HEK293T (cell line): ENCODE measurements around the gene HIRIP3.

Experiments used
- FOXM1 ChIP-seq: fragments of 450-650 bp; IDR thresholded peaks from 2 replicates; pipeline ENCODE4 v1.6.1; 2017; ENCODE audit warnings: mild to moderate bottlenecking, borderline replicate concordance
- HDGF ChIP-seq: fragments of 450-650 bp; IDR thresholded peaks from 2 replicates; pipeline ENCODE4 v1.6.1; 2017; ENCODE audit warnings: antibody characterized with exemption, borderline replicate concordance
- LEF1 ChIP-seq: fragments of 450-650 bp; IDR thresholded peaks from 2 replicates; pipeline ENCODE4 v1.6.1; 2017; ENCODE audit warnings: mild to moderate bottlenecking, borderline replicate concordance
- SUZ12 ChIP-seq: fragments of 450-650 bp; IDR thresholded peaks from 2 replicates; pipeline ENCODE4 v1.6.1; 2016; ENCODE audit warnings: mild to moderate bottlenecking

- TF ChIP-seq FOXM1 (no peak), LEF1 (no peak), HDGF (no peak), SUZ12 (no peak)
Measured at GRCh38 chr16:29971304-29971703, 24.1 kb downstream of the HIRIP3 start.
